Glutamatergic neuron (in vitro differentiated cells): ENCODE data around the gene PALS2. TPM values are rescaled to one million over a fixed set of nuclear protein-coding genes. Genes with fewer than 3 reads are reported as not detected.

Experiments used
- DNase-seq: peaks from one replicate; pipeline ENCODE4 v3.0.0; 2022
- H3K27ac Mint-ChIP-seq: one replicate; pipeline ENCODE4 v1.8.0; 2020; ENCODE audit warnings: mild to moderate bottlenecking, mixed read lengths, inconsistent platforms; ENCODE audit not compliant: unreplicated experiment
- H3K27me3 Mint-ChIP-seq: one replicate; pipeline ENCODE4 v1.8.0; 2020; ENCODE audit warnings: mild to moderate bottlenecking, moderate library complexity, mixed read lengths, inconsistent platforms; ENCODE audit not compliant: unreplicated experiment
- H3K36me3 Mint-ChIP-seq: one replicate; pipeline ENCODE4 v1.8.0; 2020; ENCODE audit warnings: mild to moderate bottlenecking, mixed read lengths, inconsistent platforms; ENCODE audit not compliant: unreplicated experiment
- H3K4me1 Mint-ChIP-seq: one replicate; pipeline ENCODE4 v1.8.0; 2020; ENCODE audit warnings: mild to moderate bottlenecking, low read depth, mixed read lengths, inconsistent platforms; ENCODE audit not compliant: unreplicated experiment
- H3K4me3 Mint-ChIP-seq: one replicate; pipeline ENCODE4 v1.8.0; 2020; ENCODE audit warnings: mild to moderate bottlenecking, mixed read lengths, inconsistent platforms; ENCODE audit not compliant: unreplicated experiment
- H3K9me3 Mint-ChIP-seq: one replicate; pipeline ENCODE4 v1.8.0; 2020; ENCODE audit warnings: mild to moderate bottlenecking, moderate library complexity, mixed read lengths, inconsistent platforms; ENCODE audit not compliant: unreplicated experiment
- total RNA-seq: library from RNA; stranded (reverse); fragmentation: NEBNext Ultra II Directional; extraction: Animal tissue kit (Norgen Biotek cat#: 25700); gene quantifications from one replicate; pipeline ENCODE4 v1.2.1, GENCODE V29; 2021; ENCODE audit not compliant: unreplicated experiment
- TF ChIP-seq, protein P1 (sequence below): fragments of 200-600 bp; sonication (generic); IDR thresholded peaks from one replicate; pipeline ENCODE4 v1.5.0; 2021; ENCODE audit not compliant: partially characterized antibody, unreplicated experiment

PALS2 gene
- total RNA-seq, 1 donor from 2014 or later = 23.4 TPM

DNA sequence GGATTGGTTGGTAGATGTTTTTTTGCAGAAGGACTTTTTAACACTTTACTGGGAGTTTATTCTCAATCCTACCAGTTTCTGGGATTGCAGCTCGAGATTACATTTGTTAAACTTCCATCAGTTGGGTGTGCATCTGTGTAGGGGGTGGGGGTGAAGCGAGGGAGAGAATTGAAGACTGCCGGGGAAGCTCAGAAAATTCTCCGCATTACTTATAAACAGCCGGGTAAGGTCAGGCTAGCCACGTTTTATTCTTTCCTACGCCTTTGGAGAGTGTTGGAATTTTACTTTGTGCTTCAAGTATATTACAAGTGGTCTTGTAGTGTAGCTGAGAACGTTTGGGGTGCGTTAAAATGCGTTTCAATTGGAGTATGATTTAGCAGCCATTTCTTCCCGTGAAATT, 1.1 kb downstream of the PALS2 start:
- no peak for DNase-seq
- Mint-ChIP-seq H3K4me3 (peak overlapping the region; percentile 88), H3K27me3 (peaks cover 2% of the 10 kb centered on the region), H3K9me3 (peaks cover 7% of the 10 kb centered on the region), H3K36me3 (no peaks in the 10 kb centered on the region), H3K27ac (no peak overlapping the region), H3K4me1 (peaks cover 2% of the 10 kb centered on the region)
- TF ChIP-seq, protein P1, sequence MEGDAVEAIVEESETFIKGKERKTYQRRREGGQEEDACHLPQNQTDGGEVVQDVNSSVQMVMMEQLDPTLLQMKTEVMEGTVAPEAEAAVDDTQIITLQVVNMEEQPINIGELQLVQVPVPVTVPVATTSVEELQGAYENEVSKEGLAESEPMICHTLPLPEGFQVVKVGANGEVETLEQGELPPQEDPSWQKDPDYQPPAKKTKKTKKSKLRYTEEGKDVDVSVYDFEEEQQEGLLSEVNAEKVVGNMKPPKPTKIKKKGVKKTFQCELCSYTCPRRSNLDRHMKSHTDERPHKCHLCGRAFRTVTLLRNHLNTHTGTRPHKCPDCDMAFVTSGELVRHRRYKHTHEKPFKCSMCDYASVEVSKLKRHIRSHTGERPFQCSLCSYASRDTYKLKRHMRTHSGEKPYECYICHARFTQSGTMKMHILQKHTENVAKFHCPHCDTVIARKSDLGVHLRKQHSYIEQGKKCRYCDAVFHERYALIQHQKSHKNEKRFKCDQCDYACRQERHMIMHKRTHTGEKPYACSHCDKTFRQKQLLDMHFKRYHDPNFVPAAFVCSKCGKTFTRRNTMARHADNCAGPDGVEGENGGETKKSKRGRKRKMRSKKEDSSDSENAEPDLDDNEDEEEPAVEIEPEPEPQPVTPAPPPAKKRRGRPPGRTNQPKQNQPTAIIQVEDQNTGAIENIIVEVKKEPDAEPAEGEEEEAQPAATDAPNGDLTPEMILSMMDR = no peak

DNA sequence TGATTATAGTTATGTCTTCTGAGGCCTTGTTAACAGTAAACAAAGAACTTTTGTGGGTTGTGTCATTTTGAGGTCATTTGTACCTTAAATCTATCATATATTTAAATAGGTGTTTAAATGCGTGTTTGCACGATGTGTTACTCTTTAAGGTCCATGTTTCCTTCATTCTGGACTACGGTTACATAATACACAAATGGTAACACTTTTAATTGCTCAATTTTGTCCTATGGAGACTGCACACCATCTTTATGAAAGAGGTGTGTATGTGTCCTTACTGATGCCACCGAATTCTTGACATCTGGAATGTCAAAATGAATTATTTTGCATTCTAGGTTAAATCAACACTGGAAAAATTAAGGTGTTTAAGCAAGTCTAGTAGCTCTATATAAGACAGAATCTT, 1.7 kb downstream of the PALS2 start:
- Mint-ChIP-seq H3K27me3 (peaks cover 2% of the 10 kb centered on the region), H3K4me3 (peak overlapping the region; percentile 88), H3K9me3 (peaks cover 7% of the 10 kb centered on the region), H3K4me1 (peaks cover 2% of the 10 kb centered on the region), H3K36me3 (no peaks in the 10 kb centered on the region), H3K27ac (no peak overlapping the region)
- TF ChIP-seq, protein P1 = no peak
- no peak for DNase-seq

DNA sequence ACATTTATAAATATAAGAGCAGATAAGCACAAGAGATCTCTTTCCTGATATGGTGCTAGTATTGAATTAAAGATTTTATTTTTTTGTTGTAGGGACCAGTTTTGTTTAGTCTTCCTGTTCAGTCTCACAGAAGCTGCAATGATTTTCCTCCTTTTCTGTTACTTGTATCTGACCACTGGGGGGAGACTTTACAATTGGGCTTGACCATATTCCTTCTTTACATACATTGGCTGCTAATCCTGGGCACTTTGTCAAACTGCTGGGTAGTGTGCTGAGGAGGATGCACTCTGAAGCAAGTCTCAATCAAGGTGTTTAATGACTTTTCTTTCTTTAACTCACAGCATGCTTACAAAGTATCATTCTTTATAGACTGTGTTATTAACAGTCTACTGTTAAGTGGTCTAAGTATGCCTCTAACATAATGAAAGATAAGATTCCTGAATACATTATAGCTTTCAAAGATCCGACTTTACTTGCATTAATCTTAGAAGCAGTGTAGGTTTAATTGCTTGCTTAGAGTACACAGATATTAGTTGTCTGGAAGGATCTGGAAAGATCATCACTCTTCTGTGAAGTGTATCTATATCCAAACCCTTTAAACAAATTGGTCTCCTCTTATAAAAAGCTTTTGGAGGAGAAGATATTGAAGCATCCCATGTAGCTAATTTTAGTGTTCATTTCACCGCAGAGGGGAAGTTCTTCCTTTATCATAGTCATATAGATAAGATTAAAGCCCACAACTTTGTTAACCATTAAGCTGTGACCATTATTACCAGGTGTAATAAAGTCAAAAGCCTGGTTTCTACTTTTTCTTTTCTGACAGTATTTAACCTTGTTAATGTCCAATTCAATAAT, 3.1 kb downstream of the PALS2 start:
- peaks cover 2% of the 10 kb centered on the region for H3K4me1 Mint-ChIP-seq
- no peak overlapping the region for H3K27ac Mint-ChIP-seq
- no peak overlapping the region for H3K4me3 Mint-ChIP-seq
- H3K36me3 Mint-ChIP-seq = no peaks in the 10 kb centered on the region
- TF ChIP-seq, protein P1 = peak; percentile 69
- DNase-seq = no peak
- peaks cover 7% of the 10 kb centered on the region for H3K9me3 Mint-ChIP-seq
- H3K27me3 Mint-ChIP-seq = peaks cover 2% of the 10 kb centered on the region

DNA sequence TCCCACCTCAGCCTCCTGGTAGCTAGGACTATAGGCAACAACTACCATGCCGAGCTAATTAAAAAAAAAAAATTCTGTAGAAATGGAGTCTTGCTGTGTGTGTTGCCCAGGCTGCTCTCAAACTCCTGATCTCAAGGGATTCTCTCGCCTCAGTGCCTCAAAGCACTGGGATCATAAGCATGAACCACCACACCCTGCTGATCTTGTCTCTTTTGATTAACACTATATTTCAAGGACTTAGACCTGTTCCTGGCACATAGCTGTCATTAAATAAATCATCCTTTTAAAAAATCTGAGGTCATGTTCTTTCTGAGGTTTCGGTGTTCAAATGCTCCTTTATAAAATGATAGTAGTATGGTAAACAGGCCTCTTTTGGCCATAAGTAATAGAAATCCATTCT, 4.8 kb downstream of the PALS2 start:
- DNase-seq = no peak
- no peak overlapping the region for H3K27ac Mint-ChIP-seq
- TF ChIP-seq, protein P1 = no peak
- H3K36me3 Mint-ChIP-seq = no peaks in the 10 kb centered on the region
- no peak overlapping the region for H3K4me3 Mint-ChIP-seq
- H3K9me3 Mint-ChIP-seq = peaks cover 4% of the 10 kb centered on the region
- peaks cover 2% of the 10 kb centered on the region for H3K4me1 Mint-ChIP-seq
- peaks cover 2% of the 10 kb centered on the region for H3K27me3 Mint-ChIP-seq

DNA sequence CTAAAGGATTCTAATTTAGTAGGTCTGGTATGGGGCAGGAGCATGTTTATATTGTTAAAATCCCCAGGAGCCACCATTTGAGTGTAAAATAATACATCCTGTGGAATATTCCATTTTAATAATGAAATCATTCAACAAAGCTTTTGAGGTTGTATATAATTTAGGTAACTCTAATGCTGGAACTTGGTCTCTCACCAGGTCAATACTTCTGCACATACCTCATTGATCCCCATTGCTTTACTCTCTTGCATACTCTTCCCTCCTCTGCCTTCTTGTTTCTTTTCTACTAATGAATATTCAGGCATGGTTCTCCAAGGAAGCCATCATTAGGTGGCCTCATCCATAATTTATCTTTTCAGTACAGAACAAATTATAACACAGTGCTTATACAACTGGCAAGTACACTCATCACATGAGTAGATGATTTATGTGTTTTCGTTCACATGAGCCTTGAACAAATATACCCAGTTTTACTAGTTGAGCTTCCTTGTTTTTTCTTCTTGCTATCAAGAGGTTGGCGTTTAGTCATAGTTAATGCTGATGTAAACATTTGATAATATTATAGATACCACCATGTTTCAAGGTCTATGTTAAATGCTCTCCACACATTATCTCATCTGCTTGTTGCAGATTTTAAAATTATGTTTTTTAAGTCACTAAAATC, 7.2 kb downstream of the PALS2 start:
- no peak for DNase-seq
- Mint-ChIP-seq H3K4me3 (no peak overlapping the region), H3K27ac (no peak overlapping the region), H3K27me3 (no peaks in the 10 kb centered on the region), H3K4me1 (no peaks in the 10 kb centered on the region), H3K9me3 (no peaks in the 10 kb centered on the region), H3K36me3 (no peaks in the 10 kb centered on the region)
- TF ChIP-seq, protein P1 = no peak
